ENCODE measurements around the gene TNIK. TPM values are rescaled to one million over a fixed set of nuclear protein-coding genes. Genes with fewer than 3 reads are reported as not detected.

Gene TNIK
- total RNA-seq, 1 donor from 2014 or later: 38.1 TPM

DNA sequence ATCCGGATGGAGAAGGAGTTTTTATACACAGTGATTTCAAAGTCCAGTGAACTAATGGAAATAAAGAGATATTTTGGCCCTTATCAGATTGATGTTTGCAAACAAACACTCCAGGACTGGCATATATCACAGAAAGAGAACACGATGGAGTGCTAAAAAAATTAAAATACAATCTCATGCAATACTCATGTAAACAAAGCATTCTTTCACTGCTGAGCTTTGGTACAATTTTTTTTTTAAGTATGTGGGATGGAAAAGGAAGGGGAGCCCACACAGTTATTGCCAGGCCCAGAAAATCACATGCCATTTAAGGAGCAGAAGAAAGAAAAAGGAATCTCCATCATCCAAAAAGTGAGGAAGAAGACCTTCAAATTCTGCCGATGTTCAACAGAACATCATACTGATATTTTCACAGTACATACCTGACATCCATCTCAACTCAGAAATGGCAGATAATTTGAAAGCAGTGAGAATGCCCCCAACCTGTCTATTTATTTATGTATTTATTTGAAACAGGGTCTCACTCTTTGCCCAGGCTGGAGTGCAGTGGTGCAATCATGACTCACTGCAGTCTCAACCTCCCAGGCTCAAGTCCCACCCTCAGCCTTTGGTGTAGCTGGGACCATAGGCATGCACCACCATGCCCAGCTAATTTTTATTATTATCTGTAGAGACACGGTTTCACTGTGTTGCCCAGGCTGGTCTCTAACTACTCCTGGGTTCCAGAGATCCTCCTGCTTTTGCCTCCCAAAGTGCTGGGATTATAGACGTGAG, 326.2 kb downstream of the TNIK start:
- Mint-ChIP-seq H3K9me3 (peaks cover 7% of the 10 kb centered on the region), H3K27ac (no peak overlapping the region), H3K36me3 (peaks cover 8% of the 10 kb centered on the region), H3K4me3 (no peak overlapping the region), H3K4me1 (ENCODE audit: unreplicated experiment) (peaks cover 14% of the 10 kb centered on the region), H3K27me3 (no peaks in the 10 kb centered on the region)
- DNase-seq (ENCODE audit: extremely low spot score, unreplicated experiment): no peak
- TF ChIP-seq, protein P1, sequence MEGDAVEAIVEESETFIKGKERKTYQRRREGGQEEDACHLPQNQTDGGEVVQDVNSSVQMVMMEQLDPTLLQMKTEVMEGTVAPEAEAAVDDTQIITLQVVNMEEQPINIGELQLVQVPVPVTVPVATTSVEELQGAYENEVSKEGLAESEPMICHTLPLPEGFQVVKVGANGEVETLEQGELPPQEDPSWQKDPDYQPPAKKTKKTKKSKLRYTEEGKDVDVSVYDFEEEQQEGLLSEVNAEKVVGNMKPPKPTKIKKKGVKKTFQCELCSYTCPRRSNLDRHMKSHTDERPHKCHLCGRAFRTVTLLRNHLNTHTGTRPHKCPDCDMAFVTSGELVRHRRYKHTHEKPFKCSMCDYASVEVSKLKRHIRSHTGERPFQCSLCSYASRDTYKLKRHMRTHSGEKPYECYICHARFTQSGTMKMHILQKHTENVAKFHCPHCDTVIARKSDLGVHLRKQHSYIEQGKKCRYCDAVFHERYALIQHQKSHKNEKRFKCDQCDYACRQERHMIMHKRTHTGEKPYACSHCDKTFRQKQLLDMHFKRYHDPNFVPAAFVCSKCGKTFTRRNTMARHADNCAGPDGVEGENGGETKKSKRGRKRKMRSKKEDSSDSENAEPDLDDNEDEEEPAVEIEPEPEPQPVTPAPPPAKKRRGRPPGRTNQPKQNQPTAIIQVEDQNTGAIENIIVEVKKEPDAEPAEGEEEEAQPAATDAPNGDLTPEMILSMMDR (conservative IDR thresholded peaks at IDR 0.05): no peak

DNA sequence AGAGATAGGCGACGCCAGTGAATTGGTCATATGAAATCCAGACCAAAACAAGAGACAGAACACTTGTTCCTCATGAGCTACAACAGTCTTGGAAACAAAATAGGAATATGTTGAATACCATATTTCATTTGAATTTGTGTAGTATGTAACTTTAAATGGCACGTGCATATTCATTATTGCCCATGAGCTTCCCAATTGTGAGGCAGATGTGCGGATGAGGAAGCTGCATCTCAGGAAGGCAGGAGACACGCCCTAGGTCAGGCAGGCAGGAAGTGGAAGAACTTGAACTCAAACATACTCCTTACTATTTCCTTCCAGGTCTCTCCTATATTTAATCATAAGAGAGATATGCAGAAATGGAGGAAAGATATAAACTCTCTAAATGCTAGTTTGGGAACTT, 326.9 kb downstream of the TNIK start:
- TF ChIP-seq, protein P1 (conservative IDR thresholded peaks at IDR 0.05): no peak
- no peak for DNase-seq (ENCODE audit: extremely low spot score, unreplicated experiment)
- Mint-ChIP-seq H3K27me3 (no peaks in the 10 kb centered on the region), H3K27ac (no peak overlapping the region), H3K36me3 (peaks cover 8% of the 10 kb centered on the region), H3K9me3 (peaks cover 7% of the 10 kb centered on the region), H3K4me3 (no peak overlapping the region), H3K4me1 (ENCODE audit: unreplicated experiment) (peaks cover 14% of the 10 kb centered on the region)

DNA sequence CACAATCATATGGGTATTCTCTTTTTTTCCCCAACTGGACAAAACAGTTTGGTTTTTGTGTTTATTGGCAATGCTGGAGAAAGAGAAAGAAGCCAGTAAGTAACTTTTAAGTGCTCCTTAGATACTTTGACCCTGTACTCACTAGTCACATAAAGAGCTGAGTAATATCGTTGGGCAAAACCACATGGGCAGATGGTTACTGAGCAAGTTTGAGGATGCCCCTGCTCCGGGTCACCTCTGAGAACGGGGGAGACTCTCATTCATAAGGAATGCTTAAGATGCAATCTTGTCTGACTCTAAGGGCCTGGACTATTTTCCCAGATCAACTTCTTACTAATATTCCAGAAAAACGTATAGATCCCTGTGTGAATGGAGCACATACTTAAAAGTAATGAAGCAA, 327.3 kb downstream of the TNIK start:
- TF ChIP-seq, protein P1 (conservative IDR thresholded peaks at IDR 0.05): no peak
- Mint-ChIP-seq H3K4me1 (ENCODE audit: unreplicated experiment) (peaks cover 14% of the 10 kb centered on the region), H3K9me3 (peaks cover 7% of the 10 kb centered on the region), H3K27ac (no peak overlapping the region), H3K36me3 (peaks cover 3% of the 10 kb centered on the region), H3K4me3 (no peak overlapping the region), H3K27me3 (no peaks in the 10 kb centered on the region)
- DNase-seq (ENCODE audit: extremely low spot score, unreplicated experiment): no peak

DNA sequence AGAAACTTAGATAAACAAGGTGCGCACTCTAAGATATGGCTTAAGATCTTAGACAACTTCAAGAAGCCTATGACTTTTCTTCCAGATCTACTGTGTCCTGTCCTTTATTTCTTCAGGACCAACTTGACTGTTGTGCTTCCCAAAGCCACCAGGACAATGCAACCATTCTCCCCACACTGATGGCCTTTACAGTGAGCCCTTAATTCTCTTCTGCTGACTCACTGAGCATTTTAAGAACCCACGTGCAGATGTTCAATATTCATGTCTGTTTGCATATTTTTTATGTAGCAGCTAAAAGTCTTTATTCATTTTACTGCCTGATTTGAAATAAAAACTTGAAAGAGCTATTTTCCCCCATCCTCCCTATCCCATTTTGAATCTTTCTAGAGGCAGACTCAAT, 330.4 kb downstream of the TNIK start:
- DNase-seq (ENCODE audit: extremely low spot score, unreplicated experiment): no peak
- Mint-ChIP-seq H3K36me3 (peaks cover 3% of the 10 kb centered on the region), H3K4me3 (no peak overlapping the region), H3K4me1 (ENCODE audit: unreplicated experiment) (peaks cover 14% of the 10 kb centered on the region), H3K9me3 (peaks cover 7% of the 10 kb centered on the region), H3K27ac (no peak overlapping the region), H3K27me3 (no peaks in the 10 kb centered on the region)
- TF ChIP-seq, protein P1 (conservative IDR thresholded peaks at IDR 0.05): no peak

DNA sequence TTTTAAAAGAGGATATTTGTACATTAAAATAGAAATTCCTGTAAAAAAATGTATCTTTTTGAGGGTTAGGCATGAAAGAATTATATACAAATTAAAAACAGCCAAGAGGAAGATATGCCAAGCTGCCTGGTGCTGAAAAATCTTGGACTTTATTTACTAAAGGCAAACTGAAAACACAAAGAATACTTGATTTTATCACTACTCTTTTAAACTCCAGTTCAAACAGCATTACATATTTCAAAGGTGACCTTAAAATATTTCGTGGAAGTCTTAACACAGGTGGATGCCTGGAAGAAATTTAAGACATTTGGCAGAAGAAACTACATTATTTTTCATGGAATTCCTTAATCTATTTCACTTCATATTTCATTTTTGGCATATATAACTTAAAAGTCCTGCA, 332.6 kb downstream of the TNIK start:
- peaks cover 14% of the 10 kb centered on the region for H3K4me1 Mint-ChIP-seq (ENCODE audit: unreplicated experiment)
- TF ChIP-seq, protein P1 (conservative IDR thresholded peaks at IDR 0.05): no peak
- peaks cover 6% of the 10 kb centered on the region for H3K36me3 Mint-ChIP-seq
- H3K27ac Mint-ChIP-seq: no peak overlapping the region
- peaks cover 7% of the 10 kb centered on the region for H3K9me3 Mint-ChIP-seq
- no peak overlapping the region for H3K4me3 Mint-ChIP-seq
- DNase-seq (ENCODE audit: extremely low spot score, unreplicated experiment): no peak
- no peaks in the 10 kb centered on the region for H3K27me3 Mint-ChIP-seq
